OCI-LY1 (cell line): ENCODE results near the gene BBS4.

Source experiments
- CTCF ChIP-seq: fragments of 200-600 bp; sonication (generic), shearing (Covaris generic); IDR thresholded peaks from 2 replicates; pipeline ENCODE4 v1.5.1; 2017; ENCODE audit warnings: mild to moderate bottlenecking, antibody characterized with exemption, low read length, moderate library complexity, mixed read lengths
- EZH2 ChIP-seq: fragments of 200-600 bp; sonication (generic), shearing (Covaris generic); IDR thresholded peaks from 2 replicates; pipeline ENCODE4 v1.8.0; 2017; ENCODE audit warnings: borderline replicate concordance, mixed run types, mild to moderate bottlenecking, antibody characterized with exemption, low read length, moderate library complexity, mixed read lengths

DNA sequence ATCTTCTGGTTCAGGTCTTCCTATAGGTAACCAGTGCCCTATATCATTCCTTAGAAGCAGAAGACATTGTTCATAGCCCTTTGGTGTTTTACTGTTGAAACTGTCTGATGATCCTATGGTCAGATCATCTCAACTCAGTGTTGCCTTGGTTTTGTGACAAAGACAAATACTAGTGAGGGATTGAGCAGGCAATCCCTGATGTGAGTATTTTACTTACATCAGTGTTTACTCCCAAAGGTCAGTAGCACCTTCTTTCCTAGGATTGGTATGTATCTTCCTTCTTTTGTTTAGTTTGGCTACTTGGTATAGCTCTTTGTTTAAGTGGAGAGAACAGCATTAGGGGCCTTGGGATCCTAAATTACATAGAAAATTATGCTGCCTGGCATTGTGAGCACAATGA lies 41.1 kb downstream of the BBS4 start:
- TF ChIP-seq CTCF (no peak), EZH2 (no peak)
